Myocyte (in vitro differentiated cells): ENCODE data around the gene TMEM132C. TPM values are rescaled to one million over a fixed set of nuclear protein-coding genes. Genes with fewer than 3 reads are reported as not detected.

Source experiments
- DNase-seq: peaks from one replicate; pipeline ENCODE4 v3.0.0-alpha.2; 2012; ENCODE audit warnings: low read depth
- total RNA-seq: library from RNA; depleted of rRNA; stranded (reverse); fragments of >200 nt; gene quantifications from 2 replicates; pipeline ENCODE4 v1.2.3, GENCODE V29; 2014

Gene TMEM132C
- total RNA-seq, 1 donor from 2014 or later: not detected

- DNase-seq: no peak
Observed at GRCh38 chr12:128288357-128288756, 21.4 kb downstream of the TMEM132C start.

GRCh38 chr12:128288896-128289295 lies 21.9 kb downstream of the TMEM132C start:
- DNase-seq: no peak

GRCh38 chr12:128290938-128291337 lies 24.0 kb downstream of the TMEM132C start:
- DNase-seq: no peak

GRCh38 chr12:128298091-128298748 lies 31.2 kb downstream of the TMEM132C start:
- DNase-seq: no peak

GRCh38 chr12:128305336-128305892 lies 38.4 kb downstream of the TMEM132C start:
- DNase-seq: no peak

GRCh38 chr12:128307791-128308190 lies 40.8 kb downstream of the TMEM132C start:
- no peak for DNase-seq

GRCh38 chr12:128312661-128313060 lies 45.7 kb downstream of the TMEM132C start:
- DNase-seq: no peak

GRCh38 chr12:128313931-128314330 lies 47.0 kb downstream of the TMEM132C start:
- no peak for DNase-seq

- DNase-seq: no peak
Observed at GRCh38 chr12:128314611-128315010, 47.6 kb downstream of the TMEM132C start.

GRCh38 chr12:128316078-128316477 lies 49.1 kb downstream of the TMEM132C start:
- no peak for DNase-seq

- no peak for DNase-seq
Observed at GRCh38 chr12:128316973-128317526, 50.1 kb downstream of the TMEM132C start.

- DNase-seq: no peak
Observed at GRCh38 chr12:128318341-128318740, 51.4 kb downstream of the TMEM132C start.

GRCh38 chr12:128318946-128319345 lies 52.0 kb downstream of the TMEM132C start:
- DNase-seq: no peak

- no peak for DNase-seq
Observed at GRCh38 chr12:128322341-128322740, 55.4 kb downstream of the TMEM132C start.

- DNase-seq: no peak
Observed at GRCh38 chr12:128323145-128323920, 56.4 kb downstream of the TMEM132C start.

- no peak for DNase-seq
Observed at GRCh38 chr12:128325646-128326045, 58.7 kb downstream of the TMEM132C start.

- no peak for DNase-seq
Observed at GRCh38 chr12:128326406-128326805, 59.4 kb downstream of the TMEM132C start.

- DNase-seq: no peak
Observed at GRCh38 chr12:128328961-128329360, 62.0 kb downstream of the TMEM132C start.

- no peak for DNase-seq
Observed at GRCh38 chr12:128336204-128337070, 69.5 kb downstream of the TMEM132C start.

GRCh38 chr12:128337071-128337345 lies 70.0 kb downstream of the TMEM132C start:
- no peak for DNase-seq

GRCh38 chr12:128337431-128338170 lies 70.6 kb downstream of the TMEM132C start:
- DNase-seq: no peak
